Tibial artery (tissue), 4 donors: ENCODE measurements around the gene DPP3.

Experiments used
- DNase-seq, 2 donors: peaks; one replicate each; pipeline ENCODE4 v3.0.0-alpha.2; 2019
- H3K27ac ChIP-seq, 2 donors: fragments of 200-600 bp; sonication (generic) in 1 of 2; 1 replicate in 1 of 2; 2 replicates in 1 of 2; pipeline ENCODE4 v1.5.1; 2018 to 2019; ENCODE audit warnings: mild to moderate bottlenecking in 1 of 2
- H3K27me3 ChIP-seq, 2 donors: fragments of 200-600 bp; sonication (generic) in 1 of 2; one replicate each; pipeline versions ENCODE4 v1.5.1 to v1.6.0; 2016 to 2019
- H3K36me3 ChIP-seq, 3 donors: fragments of 200-600 bp; sonication (generic) in 2 of 3; one replicate each; pipeline ENCODE4 v1.5.1; 2016 to 2019; ENCODE audit warnings: mild to moderate bottlenecking in 2 of 3
- H3K4me1 ChIP-seq, 4 donors: fragments of 200-600 bp; sonication (generic) in 2 of 4; 1 replicate in 3 of 4; 2 replicates in 1 of 4; pipeline ENCODE4 v1.5.1; 2016 to 2019
- H3K4me3 ChIP-seq, 2 donors: fragments of 200-600 bp; sonication (generic) in 1 of 2; 1 replicate in 1 of 2; 2 replicates in 1 of 2; pipeline ENCODE4 v1.5.1; 2018 to 2019; ENCODE audit warnings: mild to moderate bottlenecking in 2 of 2
- H3K9me3 ChIP-seq, 3 donors: fragments of 200-600 bp; sonication (generic) in 1 of 3; one replicate each; pipeline ENCODE4 v1.5.1; 2016 to 2019
- intact Hi-C: fragments of 100-400 bp; cut with DNase I; formaldehyde crosslinking; loops from one replicate; pipeline ENCODE4 v1.15.0; 2023; ENCODE audit warnings: low total_unique reads
- TF ChIP-seq, protein P1 (sequence below), 2 experiments: fragments of 200-600 bp in 1 of 2; fragments of 450-650 bp in 1 of 2; IDR thresholded peaks; one replicate each; pipeline ENCODE4 v1.5.1; 2017 to 2019; ENCODE audit warnings: antibody characterized with exemption in 2 of 2, mild to moderate bottlenecking in 1 of 2, moderate library complexity in 1 of 2

Gene DPP3

DNA sequence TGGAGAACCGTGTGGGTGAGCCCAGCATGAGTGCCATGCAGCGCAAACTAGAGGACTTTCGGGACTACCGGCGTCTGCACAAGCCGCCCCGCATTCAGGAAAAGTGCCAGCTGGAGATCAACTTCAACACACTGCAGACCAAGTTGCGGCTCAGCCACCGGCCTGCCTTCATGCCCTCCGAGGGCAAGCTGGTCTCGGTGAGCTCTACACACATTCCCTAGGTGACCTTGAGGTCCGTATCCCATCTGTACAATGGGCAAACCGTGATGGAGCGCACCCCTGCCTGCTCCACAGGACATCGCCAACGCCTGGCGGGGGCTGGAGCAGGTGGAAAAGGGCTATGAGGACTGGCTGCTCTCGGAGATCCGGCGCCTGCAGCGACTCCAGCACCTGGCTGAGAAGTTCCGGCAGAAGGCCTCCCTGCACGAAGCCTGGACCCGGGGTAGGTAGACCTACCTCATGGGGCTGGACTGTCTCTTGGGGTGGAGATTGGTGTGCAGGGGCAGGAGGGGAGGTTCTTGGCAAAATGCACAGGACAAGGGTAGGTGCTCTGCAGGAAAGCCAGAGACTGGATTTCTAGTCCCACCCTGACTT is 77.6 kb downstream of the DPP3 start:
- no peaks in the 10 kb centered on the region for H3K9me3 ChIP-seq
- no peak overlapping the region for H3K4me3 ChIP-seq
- H3K36me3 ChIP-seq: peaks cover 0 to 6% (median 0%) of the 10 kb centered on the region in 3 donors
- TF ChIP-seq, protein P1, sequence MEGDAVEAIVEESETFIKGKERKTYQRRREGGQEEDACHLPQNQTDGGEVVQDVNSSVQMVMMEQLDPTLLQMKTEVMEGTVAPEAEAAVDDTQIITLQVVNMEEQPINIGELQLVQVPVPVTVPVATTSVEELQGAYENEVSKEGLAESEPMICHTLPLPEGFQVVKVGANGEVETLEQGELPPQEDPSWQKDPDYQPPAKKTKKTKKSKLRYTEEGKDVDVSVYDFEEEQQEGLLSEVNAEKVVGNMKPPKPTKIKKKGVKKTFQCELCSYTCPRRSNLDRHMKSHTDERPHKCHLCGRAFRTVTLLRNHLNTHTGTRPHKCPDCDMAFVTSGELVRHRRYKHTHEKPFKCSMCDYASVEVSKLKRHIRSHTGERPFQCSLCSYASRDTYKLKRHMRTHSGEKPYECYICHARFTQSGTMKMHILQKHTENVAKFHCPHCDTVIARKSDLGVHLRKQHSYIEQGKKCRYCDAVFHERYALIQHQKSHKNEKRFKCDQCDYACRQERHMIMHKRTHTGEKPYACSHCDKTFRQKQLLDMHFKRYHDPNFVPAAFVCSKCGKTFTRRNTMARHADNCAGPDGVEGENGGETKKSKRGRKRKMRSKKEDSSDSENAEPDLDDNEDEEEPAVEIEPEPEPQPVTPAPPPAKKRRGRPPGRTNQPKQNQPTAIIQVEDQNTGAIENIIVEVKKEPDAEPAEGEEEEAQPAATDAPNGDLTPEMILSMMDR (IDR thresholded peaks at IDR 0.05): no peak
- intact Hi-C loops: no loop called here
- no peak for DNase-seq
- H3K27me3 ChIP-seq: peaks cover 0 to 24% of the 10 kb centered on the region in 2 donors
- peaks cover 0 to 13% (median 11%) of the 10 kb centered on the region in 4 donors for H3K4me1 ChIP-seq
- H3K27ac ChIP-seq: no peak overlapping the region
